CD14-positive monocyte (primary cell): ENCODE results near the gene GMPPA. TPM values are rescaled to one million over a fixed set of nuclear protein-coding genes. Genes with fewer than 3 reads are reported as not detected.

Experiments
- DNase-seq, 3 donors: peaks; one replicate each; pipeline ENCODE4 v3.0.0-alpha.2; 2011 to 2022
- H2AFZ ChIP-seq: 2 replicates; pipeline ENCODE4 v1.6.0; 2012; ENCODE audit warnings: mild to moderate bottlenecking, low read depth, low read length, inconsistent platforms; ENCODE audit not compliant: insufficient read depth, poor library complexity, severe bottlenecking
- H3K27ac ChIP-seq, 2 donors: 1 replicate in 1 of 2; 2 replicates in 1 of 2; pipeline ENCODE4 v1.5.1; 2012 to 2013; ENCODE audit warnings: low read length in 2 of 2, control low read depth in 1 of 2, inconsistent platforms in 1 of 2, low read depth in 1 of 2, mild to moderate bottlenecking in 1 of 2
- H3K27me3 ChIP-seq, 2 donors: one replicate each; pipeline versions ENCODE4 v1.6.0 to v1.6.1; 2011 to 2013; ENCODE audit warnings: low read length in 2 of 2; ENCODE audit not compliant: control insufficient read depth in 2 of 2, insufficient read depth in 2 of 2
- H3K36me3 ChIP-seq, 2 donors: replicated peaks in 1 of 2; 1 replicate in 1 of 2; 2 replicates in 1 of 2; pipeline versions ENCODE4 v1.5.1 to v1.6.1; 2012 to 2013; ENCODE audit warnings: low read length in 2 of 2, control low read depth in 1 of 2, inconsistent platforms in 1 of 2, mild to moderate bottlenecking in 1 of 2; ENCODE audit not compliant: insufficient read depth in 2 of 2, control insufficient read depth in 1 of 2
- H3K4me1 ChIP-seq, 2 donors: 1 replicate in 1 of 2; 2 replicates in 1 of 2; pipeline versions ENCODE4 v1.5.1 to v1.6.1; 2012 to 2013; ENCODE audit warnings: low read length in 2 of 2, control low read depth in 1 of 2, inconsistent platforms in 1 of 2, mild to moderate bottlenecking in 1 of 2, moderate library complexity in 1 of 2; ENCODE audit not compliant: insufficient read depth in 2 of 2, control insufficient read depth in 1 of 2
- H3K4me2 ChIP-seq: replicated peaks from 2 replicates; pipeline ENCODE3; 2012; ENCODE audit warnings: low read length, moderate library complexity, mild to moderate bottlenecking; ENCODE audit not compliant: poor library complexity, severe bottlenecking; ENCODE audit errors: extremely low read depth
- H3K4me3 ChIP-seq, 3 experiments: fragments of 200-600 bp in 1 of 3; sonication (generic) in 1 of 3; replicated peaks in 1 of 3; 1 replicate in 2 of 3; 2 replicates in 1 of 3; pipeline ENCODE4 v1.5.1; 2011 to 2013; ENCODE audit warnings: low read length in 3 of 3, mild to moderate bottlenecking in 3 of 3, control low read depth in 2 of 3, low read depth in 2 of 3, inconsistent platforms in 1 of 3, moderate library complexity in 1 of 3
- H3K79me2 ChIP-seq: 2 replicates; pipeline ENCODE4 v1.6.0; 2012; ENCODE audit warnings: mild to moderate bottlenecking, control low read depth, inconsistent platforms, low read length, moderate library complexity; ENCODE audit not compliant: insufficient read depth
- H3K9ac ChIP-seq: 2 replicates; pipeline ENCODE4 v1.6.0; 2017; ENCODE audit warnings: low read length, mild to moderate bottlenecking; ENCODE audit not compliant: insufficient read depth, poor library complexity, severe bottlenecking
- H3K9me3 ChIP-seq, 2 donors: replicated peaks in 1 of 2; 1 replicate in 1 of 2; 2 replicates in 1 of 2; pipeline versions ENCODE4 v1.5.1 to v1.6.1; 2012 to 2013; ENCODE audit warnings: low read length in 2 of 2, control low read depth in 1 of 2; ENCODE audit not compliant: control insufficient read depth in 1 of 2, insufficient read depth in 1 of 2
- H4K20me1 ChIP-seq: 2 replicates; pipeline ENCODE4 v1.6.0; 2012; ENCODE audit warnings: mild to moderate bottlenecking, low read length, control low read depth, moderate library complexity; ENCODE audit not compliant: insufficient read depth
- H3K27ac Mint-ChIP-seq, 7 donors: one replicate each; pipeline ENCODE4 v1.8.0; 2020; ENCODE audit warnings: mild to moderate bottlenecking in 7 of 7, mixed read lengths in 7 of 7, moderate library complexity in 6 of 7, inconsistent platforms in 2 of 7
- H3K27me3 Mint-ChIP-seq, 3 donors: one replicate each; pipeline ENCODE4 v1.8.0; 2021 to 2022; ENCODE audit warnings: low read depth in 3 of 3, mild to moderate bottlenecking in 3 of 3, mixed read lengths in 3 of 3, moderate library complexity in 3 of 3, inconsistent platforms in 1 of 3
- H3K36me3 Mint-ChIP-seq, 2 donors: one replicate each; pipeline ENCODE4 v1.8.0; 2020; ENCODE audit warnings: mixed read lengths in 2 of 2, inconsistent platforms in 1 of 2, mild to moderate bottlenecking in 1 of 2
- H3K4me1 Mint-ChIP-seq: one replicate; pipeline ENCODE4 v1.8.0; 2020; ENCODE audit warnings: mild to moderate bottlenecking, mixed read lengths
- H3K4me3 Mint-ChIP-seq, 2 donors: one replicate each; pipeline ENCODE4 v1.8.0; 2020; ENCODE audit warnings: mild to moderate bottlenecking in 2 of 2, mixed read lengths in 2 of 2, moderate library complexity in 1 of 2
- H3K9me3 Mint-ChIP-seq, 7 donors: one replicate each; pipeline ENCODE4 v1.8.0; 2020 to 2022; ENCODE audit warnings: mixed read lengths in 7 of 7, mild to moderate bottlenecking in 6 of 7, moderate library complexity in 6 of 7, inconsistent platforms in 2 of 7
- CTCF ChIP-seq: fragments of 200-600 bp; IDR thresholded peaks from one replicate; pipeline ENCODE4 v1.8.0; 2022; ENCODE audit warnings: antibody characterized with exemption, mild to moderate bottlenecking
- WGBS: methylation state at CpG from one replicate; pipeline ENCODE4 v1.1.5; 2013; ENCODE audit warnings: missing lambda C conversion rate; ENCODE audit not compliant: insufficient coverage; 5-methylcytosine and 5-hydroxymethylcytosine counted together
- intact Hi-C, 2 donors: fragments of 100-400 bp; cut with micrococcal nuclease; formaldehyde crosslinking; loops; one replicate each; pipeline versions ENCODE4 v1.15.0 to v1.15.1; 2023
- polyA plus RNA-seq, 3 donors: library from polyadenylated mRNA; depleted of rRNA in 1 of 3; unstranded in 2 of 3; stranded (reverse) in 1 of 3; fragments of 300-500 nt in 2 of 3; fragments of >200 nt in 1 of 3; fragmentation: Illumina TruSeq in 2 of 3; gene quantifications; 1 replicate in 2 of 3; 2 replicates in 1 of 3; pipeline ENCODE4 v1.2.3, GENCODE V29; 2012 to 2021

GMPPA gene
- polyA plus RNA-seq, 3 donors = 35.5 to 71.2 (median 35.9) TPM

DNA sequence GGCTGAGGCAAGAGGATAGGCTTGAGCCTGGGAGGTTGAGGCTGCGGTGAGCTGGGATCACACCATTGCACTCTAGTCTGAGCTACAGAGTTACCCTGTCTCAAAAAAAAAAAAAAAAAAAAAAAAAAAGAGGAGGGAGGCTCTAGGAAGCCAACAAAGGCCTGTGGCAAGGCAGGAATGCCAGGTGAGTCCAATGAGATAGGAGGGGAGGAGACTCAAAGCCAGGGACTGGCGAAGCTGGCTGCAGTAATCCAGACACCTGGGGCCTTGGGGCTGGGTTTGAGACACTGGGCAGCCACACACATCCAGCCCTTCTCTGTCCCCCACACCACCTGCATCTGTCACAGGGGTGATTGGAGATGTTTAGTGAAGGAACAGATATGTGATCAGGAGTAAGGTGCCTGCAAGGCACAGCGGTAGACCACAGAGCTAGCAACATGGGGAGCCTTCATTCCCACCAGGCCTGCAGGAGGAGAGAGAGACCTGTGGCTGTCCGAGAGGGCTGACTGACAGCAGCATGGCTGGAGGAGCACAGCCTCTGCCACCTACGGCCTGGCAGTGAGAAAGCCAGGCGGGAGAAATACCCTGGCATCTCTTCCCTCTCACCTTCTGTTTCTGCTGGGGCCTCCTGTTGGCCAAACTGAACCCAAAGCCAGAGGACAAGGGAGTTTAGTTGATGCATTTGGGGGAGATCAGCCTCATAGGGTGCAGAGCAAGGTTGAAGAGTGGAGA lies 35.4 kb downstream of the GMPPA start:
- no peaks in the 10 kb centered on the region for H3K36me3 Mint-ChIP-seq
- H3K9me3 Mint-ChIP-seq = peaks cover 0 to 2% (median 0%) of the 10 kb centered on the region in 7 donors
- no peak for DNase-seq
- no peak overlapping the region for H3K4me2 ChIP-seq
- no peak overlapping the region for H2AFZ ChIP-seq
- no peak overlapping the region for H3K4me3 ChIP-seq
- WGBS = 100% methylated on average over 2 of the region's 6 CpGs
- no peak overlapping the region for H3K27ac Mint-ChIP-seq
- no peak for TF ChIP-seq CTCF
- H3K36me3 ChIP-seq = no peaks in the 10 kb centered on the region
- peaks cover 29 to 31% (median 30%) of the 10 kb centered on the region in 3 donors for H3K27me3 Mint-ChIP-seq
- H3K9ac ChIP-seq = no peak overlapping the region
- intact Hi-C loops = loop anchor here (5.0 kb wide), 3 partner anchors 37 to 77 kb away; partner anchors contain the start of gene GMPPA (in 1 of the 2)
- H3K4me1 Mint-ChIP-seq = no peaks in the 10 kb centered on the region
- peaks cover 6 to 12% of the 10 kb centered on the region in 2 donors for H3K27me3 ChIP-seq
- H3K4me1 ChIP-seq = no peaks in the 10 kb centered on the region
- H3K4me3 Mint-ChIP-seq = no peak overlapping the region
- H3K27ac ChIP-seq = no peak overlapping the region
- no peaks in the 10 kb centered on the region for H3K9me3 ChIP-seq
- no peaks in the 10 kb centered on the region for H4K20me1 ChIP-seq
- no peaks in the 10 kb centered on the region for H3K79me2 ChIP-seq

GRCh38 chr2:219536425-219536824 lies 37.7 kb downstream of the GMPPA start:
- H3K27ac ChIP-seq = no peak overlapping the region
- no peaks in the 10 kb centered on the region for H4K20me1 ChIP-seq
- no peak overlapping the region for H3K27ac Mint-ChIP-seq
- no peaks in the 10 kb centered on the region for H3K36me3 ChIP-seq
- H3K36me3 Mint-ChIP-seq = no peaks in the 10 kb centered on the region
- H3K9me3 ChIP-seq = no peaks in the 10 kb centered on the region
- peaks cover 12 to 19% (median 17%) of the 10 kb centered on the region in 3 donors for H3K27me3 Mint-ChIP-seq
- no peaks in the 10 kb centered on the region for H3K79me2 ChIP-seq
- no peak overlapping the region for H3K4me3 Mint-ChIP-seq
- no peak overlapping the region for H3K4me2 ChIP-seq
- peaks cover 0 to 9% of the 10 kb centered on the region in 2 donors for H3K27me3 ChIP-seq
- H3K9ac ChIP-seq = no peak overlapping the region
- H3K9me3 Mint-ChIP-seq = peaks cover 0 to 2% (median 0%) of the 10 kb centered on the region in 7 donors
- 87% methylated on average over 14 of the region's 16 CpGs for WGBS
- TF ChIP-seq CTCF = no peak
- no peak overlapping the region for H2AFZ ChIP-seq
- peaks cover under 1% of the 10 kb centered on the region in 2 donors for H3K4me1 ChIP-seq
- no peaks in the 10 kb centered on the region for H3K4me1 Mint-ChIP-seq
- intact Hi-C loops = no loop called here
- DNase-seq = no peak
- H3K4me3 ChIP-seq = no peak overlapping the region
